Raji (cell line): Measurements from ENCODE around the gene WIZ.

ENCODE experiments used
- POLR2A ChIP-seq: IDR thresholded peaks from 2 replicates; pipeline ENCODE4 v1.6.1; 2011; ENCODE audit warnings: low read depth, low read length, control low read depth; ENCODE audit not compliant: insufficient read depth

WIZ gene

DNA sequence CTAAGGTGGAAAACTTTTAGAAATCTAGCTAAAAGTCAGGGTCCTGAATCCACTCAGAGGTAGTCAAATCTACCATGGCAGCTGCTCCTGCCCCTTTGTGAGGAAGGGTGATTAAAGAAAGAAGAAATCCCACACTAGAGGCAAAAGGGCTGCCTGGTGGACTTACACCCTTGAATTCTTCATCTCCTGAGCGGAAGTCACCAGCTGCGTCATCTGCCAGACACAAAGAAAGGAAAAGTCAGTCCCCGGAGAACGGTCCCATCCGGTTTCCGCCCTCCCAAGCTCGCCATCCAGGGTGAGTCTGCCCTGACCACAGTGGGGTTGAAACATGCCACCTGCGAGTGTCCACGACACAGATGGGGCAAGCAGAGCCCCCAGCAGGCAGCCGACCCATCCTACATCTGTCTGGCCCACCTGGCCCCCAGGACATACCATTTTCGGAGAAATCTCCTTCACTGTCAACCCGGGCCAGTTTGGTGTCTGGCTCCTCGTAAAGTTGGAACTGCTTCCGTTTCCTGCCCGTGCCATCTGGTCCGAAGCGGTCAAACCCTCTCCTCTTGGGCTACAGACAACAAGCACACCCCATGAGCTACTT, 77.9 kb downstream of the WIZ start:
- TF ChIP-seq POLR2A = no peak

DNA sequence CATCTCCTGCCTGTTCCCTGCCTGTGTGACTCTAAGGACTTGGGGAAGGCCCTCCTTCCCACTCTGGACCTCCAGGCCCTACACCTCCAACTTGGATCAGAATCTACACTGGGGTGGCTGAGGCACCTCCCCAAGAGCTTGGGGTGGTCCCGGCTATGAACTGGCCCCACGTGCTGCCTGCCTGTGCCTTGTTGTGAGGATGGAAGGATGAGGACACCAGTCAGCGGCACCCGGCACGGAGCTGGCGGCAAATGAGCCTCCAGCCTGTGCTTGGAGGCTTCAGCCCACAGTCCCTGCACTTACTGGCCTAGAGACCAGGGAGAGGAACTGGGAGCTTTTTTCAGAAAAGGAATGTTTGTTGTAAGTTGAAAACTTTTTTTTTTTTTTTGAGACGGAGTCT, 78.6 kb downstream of the WIZ start:
- TF ChIP-seq POLR2A = no peak
